OCI-LY3 (cell line): ENCODE measurements around the gene CPM.

Experiments
- EZH2phosphoT487 ChIP-seq: fragments of 200-600 bp; shearing (Covaris generic); IDR thresholded peaks from 2 replicates; pipeline ENCODE4 v1.6.1; 2018; ENCODE audit warnings: antibody characterized with exemption, mixed run types, low read depth
- TF ChIP-seq, protein P1 (sequence below): fragments of 200-600, 300-600 bp; sonication (generic); IDR thresholded peaks from 2 replicates; pipeline ENCODE4 v1.5.1; 2014; ENCODE audit warnings: antibody characterized with exemption, low read length, low read depth

DNA sequence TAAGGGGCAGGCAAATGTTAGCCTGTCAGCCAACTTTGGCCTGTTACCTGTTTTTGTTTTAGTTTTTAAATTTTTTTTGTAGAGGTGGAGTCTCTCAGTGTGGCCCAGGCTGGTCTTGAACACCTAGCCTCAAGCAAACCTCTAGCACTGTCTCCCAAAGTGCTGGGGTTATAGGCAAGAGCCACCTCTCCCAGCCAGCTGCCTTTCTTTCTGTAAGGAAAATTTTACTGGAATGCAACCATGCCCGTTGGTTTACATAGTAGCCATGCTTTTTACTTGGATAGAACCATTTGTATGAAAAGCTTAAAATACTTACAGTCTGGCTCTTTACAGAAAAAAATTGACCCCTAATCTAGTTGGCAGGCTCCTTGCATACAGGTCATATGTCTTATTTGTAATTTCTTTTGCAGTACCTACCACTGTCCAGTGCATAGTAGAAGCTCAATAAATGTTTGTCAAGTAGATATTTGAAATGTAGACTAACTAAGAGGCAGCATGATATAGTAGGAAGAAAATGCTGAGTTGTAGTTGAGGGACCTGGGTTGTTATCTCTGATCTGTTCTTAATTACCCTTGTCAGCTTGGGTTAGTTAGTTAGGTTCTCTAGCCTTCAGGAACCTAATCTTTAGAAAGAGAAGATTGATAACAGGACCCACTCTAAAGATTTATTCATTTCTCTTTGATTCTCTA lies 120.3 kb downstream of the CPM start:
- TF ChIP-seq, protein P1, sequence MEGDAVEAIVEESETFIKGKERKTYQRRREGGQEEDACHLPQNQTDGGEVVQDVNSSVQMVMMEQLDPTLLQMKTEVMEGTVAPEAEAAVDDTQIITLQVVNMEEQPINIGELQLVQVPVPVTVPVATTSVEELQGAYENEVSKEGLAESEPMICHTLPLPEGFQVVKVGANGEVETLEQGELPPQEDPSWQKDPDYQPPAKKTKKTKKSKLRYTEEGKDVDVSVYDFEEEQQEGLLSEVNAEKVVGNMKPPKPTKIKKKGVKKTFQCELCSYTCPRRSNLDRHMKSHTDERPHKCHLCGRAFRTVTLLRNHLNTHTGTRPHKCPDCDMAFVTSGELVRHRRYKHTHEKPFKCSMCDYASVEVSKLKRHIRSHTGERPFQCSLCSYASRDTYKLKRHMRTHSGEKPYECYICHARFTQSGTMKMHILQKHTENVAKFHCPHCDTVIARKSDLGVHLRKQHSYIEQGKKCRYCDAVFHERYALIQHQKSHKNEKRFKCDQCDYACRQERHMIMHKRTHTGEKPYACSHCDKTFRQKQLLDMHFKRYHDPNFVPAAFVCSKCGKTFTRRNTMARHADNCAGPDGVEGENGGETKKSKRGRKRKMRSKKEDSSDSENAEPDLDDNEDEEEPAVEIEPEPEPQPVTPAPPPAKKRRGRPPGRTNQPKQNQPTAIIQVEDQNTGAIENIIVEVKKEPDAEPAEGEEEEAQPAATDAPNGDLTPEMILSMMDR = no peak
- no peak for TF ChIP-seq EZH2phosphoT487
